Natural killer cell (primary cell): Measurements from ENCODE around the gene SLC4A11. TPM values are rescaled to one million over a fixed set of nuclear protein-coding genes. Genes with fewer than 3 reads are reported as not detected.

Experiments used
- ATAC-seq, 3 donors: fragments of 150-1000 bp in 2 of 3; fragments of 200-7000 bp in 1 of 3; cut with Tn5 transposase; 1 replicate in 1 of 3; 2 replicates in 2 of 3; pipeline ENCODE4 v1.10.0; 2021; ENCODE audit warnings: mild to moderate bottlenecking in 2 of 3, moderate library complexity in 2 of 3
- DNase-seq, 2 donors: peaks; one replicate each; pipeline versions ENCODE4 v3.0.0 to v3.0.0-alpha.2; 2013 to 2021; ENCODE audit warnings: mixed read lengths in 1 of 2
- H3K27ac ChIP-seq: one replicate; pipeline ENCODE4 v1.5.1; 2013; ENCODE audit warnings: mild to moderate bottlenecking, low read length
- H3K27me3 ChIP-seq: one replicate; pipeline ENCODE4 v1.6.1; 2013; ENCODE audit warnings: low read length; ENCODE audit not compliant: control insufficient read depth, insufficient read depth
- H3K36me3 ChIP-seq: one replicate; pipeline ENCODE4 v1.6.1; 2013; ENCODE audit warnings: low read length; ENCODE audit not compliant: control insufficient read depth, insufficient read depth
- H3K4me1 ChIP-seq: one replicate; pipeline ENCODE4 v1.6.1; 2013; ENCODE audit warnings: low read length; ENCODE audit not compliant: control insufficient read depth, insufficient read depth
- H3K4me3 ChIP-seq: one replicate; pipeline ENCODE4 v1.5.1; 2013; ENCODE audit warnings: low read length
- H3K9me3 ChIP-seq: one replicate; pipeline ENCODE4 v1.6.1; 2013; ENCODE audit warnings: low read length; ENCODE audit not compliant: control insufficient read depth, insufficient read depth
- H3K27ac Mint-ChIP-seq, 2 donors: one replicate each; pipeline ENCODE4 v1.8.0; 2022; ENCODE audit warnings: mild to moderate bottlenecking in 2 of 2, mixed read lengths in 2 of 2, moderate library complexity in 1 of 2
- H3K27me3 Mint-ChIP-seq, 2 donors: one replicate each; pipeline ENCODE4 v1.8.0; 2022; ENCODE audit warnings: low read depth in 2 of 2, mixed read lengths in 2 of 2
- H3K36me3 Mint-ChIP-seq: one replicate; pipeline ENCODE4 v1.8.0; 2022; ENCODE audit warnings: mixed read lengths
- H3K4me1 Mint-ChIP-seq, 2 donors: one replicate each; pipeline ENCODE4 v1.8.0; 2022; ENCODE audit warnings: mixed read lengths in 2 of 2
- H3K4me3 Mint-ChIP-seq: one replicate; pipeline ENCODE4 v1.8.0; 2022; ENCODE audit warnings: mild to moderate bottlenecking, moderate library complexity, mixed read lengths
- H3K9me3 Mint-ChIP-seq, 2 donors: one replicate each; pipeline ENCODE4 v1.8.0; 2022; ENCODE audit warnings: mixed read lengths in 2 of 2
- CTCF ChIP-seq: fragments of 200-600 bp; IDR thresholded peaks from one replicate; pipeline ENCODE4 v1.8.0; 2022; ENCODE audit warnings: antibody characterized with exemption
- WGBS: methylation state at CpG from one replicate; pipeline ENCODE4 v1.1.7; 2013; ENCODE audit warnings: missing lambda C conversion rate; ENCODE audit not compliant: insufficient coverage; 5-methylcytosine and 5-hydroxymethylcytosine counted together
- intact Hi-C: fragments of 100-400 bp; cut with micrococcal nuclease; formaldehyde crosslinking; loops from one replicate; pipeline ENCODE4 v1.14.2; 2022
- total RNA-seq, 4 donors: library from RNA; stranded (reverse); fragments of 120-200 nt in 1 of 4; gene quantifications; one replicate each; pipeline versions ENCODE4 v1.2.3 to v1.2.4, GENCODE V29; 2013 to 2022

Gene SLC4A11
- total RNA-seq, 3 donors from 2014 or later (not counting 1 experiment from before 2014, with no cell fraction given), result 0.31 to 0.68 (median 0.32) TPM

- ATAC-seq (no peak), DNase-seq (no peak)
- intact Hi-C loops, result no loop called here
- Histone ChIP-seq H3K4me1 (no peaks in the 10 kb centered on the region), H3K36me3 (peaks cover 4% of the 10 kb centered on the region), H3K27me3 (no peaks in the 10 kb centered on the region), H3K9me3 (no peaks in the 10 kb centered on the region), H3K4me3 (no peak overlapping the region), H3K27ac (no peak overlapping the region)
- H3K9me3 Mint-ChIP-seq, result no peaks in the 10 kb centered on the region
- H3K27me3 Mint-ChIP-seq, result no peaks in the 10 kb centered on the region
- no peak for TF ChIP-seq CTCF
- no peaks in the 10 kb centered on the region for H3K4me1 Mint-ChIP-seq
- H3K36me3 Mint-ChIP-seq, result no peaks in the 10 kb centered on the region
- no peak overlapping the region for H3K27ac Mint-ChIP-seq
- H3K4me3 Mint-ChIP-seq, result no peak overlapping the region
- 92% methylated on average over 1 of the region's 2 CpGs for WGBS
Measured at GRCh38 chr20:3275966-3276679, 37.1 kb upstream of the SLC4A11 start.

GRCh38 chr20:3275064-3275935 lies 36.3 kb upstream of the SLC4A11 start:
- H3K36me3 ChIP-seq, result peaks cover 4% of the 10 kb centered on the region

GRCh38 chr20:3273371-3273770 lies 34.4 kb upstream of the SLC4A11 start:
- Histone ChIP-seq H3K9me3 (no peaks in the 10 kb centered on the region), H3K4me1 (no peaks in the 10 kb centered on the region), H3K27me3 (no peaks in the 10 kb centered on the region), H3K4me3 (no peak overlapping the region), H3K36me3 (peaks cover 6% of the 10 kb centered on the region), H3K27ac (no peak overlapping the region)
- DNase-seq (no peak), ATAC-seq (no peak)
- WGBS, result 94% methylated on average over 4 of the region's 4 CpGs
- Mint-ChIP-seq H3K36me3 (no peaks in the 10 kb centered on the region), H3K4me3 (no peak overlapping the region), H3K9me3 (no peaks in the 10 kb centered on the region), H3K27me3 (no peaks in the 10 kb centered on the region), H3K27ac (no peak overlapping the region), H3K4me1 (no peaks in the 10 kb centered on the region)
- intact Hi-C loops, result no loop called here
- no peak for TF ChIP-seq CTCF

More at GRCh38 chr20:3275064-3275935, 36.3 kb upstream of the SLC4A11 start:
- no peak for TF ChIP-seq CTCF
- Mint-ChIP-seq H3K9me3 (no peaks in the 10 kb centered on the region), H3K27ac (no peak overlapping the region), H3K36me3 (no peaks in the 10 kb centered on the region), H3K4me1 (no peaks in the 10 kb centered on the region), H3K4me3 (no peak overlapping the region), H3K27me3 (no peaks in the 10 kb centered on the region)
- H3K27me3 ChIP-seq, result no peaks in the 10 kb centered on the region
- H3K4me1 ChIP-seq, result no peaks in the 10 kb centered on the region
- DNase-seq (no peak), ATAC-seq (no peak)
- WGBS, result 94% methylated on average over 5 of the region's 5 CpGs
- no peak overlapping the region for H3K4me3 ChIP-seq
- H3K9me3 ChIP-seq, result no peaks in the 10 kb centered on the region
- intact Hi-C loops, result no loop called here
- H3K27ac ChIP-seq, result no peak overlapping the region
